Measurements from ENCODE around the gene ADCY1.
"Not testable (repeated sequence)": the region's sequence is repeated elsewhere in the genome, so short reads cannot be mapped to it uniquely, and the experiment has no call there.

ADCY1 gene

GRCh38 chr7:45726883-45727282, 152.7 kb downstream of the ADCY1 start:
- no peak for DNase-seq (ENCODE audit: low read depth in 1 of 2, low spot score in 1 of 2)

GRCh38 chr7:45731692-45732443, 157.7 kb downstream of the ADCY1 start:
- not testable (repeated sequence) for DNase-seq (ENCODE audit: low read depth in 1 of 2, low spot score in 1 of 2)

GRCh38 chr7:45738920-45739319, 164.8 kb downstream of the ADCY1 start:
- DNase-seq (ENCODE audit: low read depth in 1 of 2, low spot score in 1 of 2): not testable (repeated sequence)

GRCh38 chr7:45740573-45740972, 166.4 kb downstream of the ADCY1 start:
- DNase-seq (ENCODE audit: low read depth in 1 of 2, low spot score in 1 of 2): not testable (repeated sequence)

- not testable (repeated sequence) for DNase-seq (ENCODE audit: low read depth in 1 of 2, low spot score in 1 of 2)
Measured at GRCh38 chr7:45748976-45749375, 174.8 kb downstream of the ADCY1 start.

- not testable (repeated sequence) for DNase-seq (ENCODE audit: low read depth in 1 of 2, low spot score in 1 of 2)
Measured at GRCh38 chr7:45751352-45751751, 177.2 kb downstream of the ADCY1 start.

GRCh38 chr7:45756333-45756732, 182.2 kb downstream of the ADCY1 start:
- not testable (repeated sequence) for DNase-seq (ENCODE audit: low read depth in 1 of 2, low spot score in 1 of 2)

GRCh38 chr7:45756757-45757156, 182.6 kb downstream of the ADCY1 start:
- not testable (repeated sequence) for DNase-seq (ENCODE audit: low read depth in 1 of 2, low spot score in 1 of 2)

- DNase-seq (ENCODE audit: low read depth in 1 of 2, low spot score in 1 of 2): not testable (repeated sequence)
Measured at GRCh38 chr7:45759464-45759863, 185.3 kb downstream of the ADCY1 start.

- not testable (repeated sequence) for DNase-seq (ENCODE audit: low read depth in 1 of 2, low spot score in 1 of 2)
Measured at GRCh38 chr7:45761545-45762205, 187.5 kb downstream of the ADCY1 start.

- not testable (repeated sequence) for DNase-seq (ENCODE audit: low read depth in 1 of 2, low spot score in 1 of 2)
Measured at GRCh38 chr7:45762225-45762994, 188.2 kb downstream of the ADCY1 start.

GRCh38 chr7:45768516-45769394, 194.6 kb downstream of the ADCY1 start:
- peak; percentile 96 for DNase-seq (ENCODE audit: low read depth in 1 of 2, low spot score in 1 of 2)

- DNase-seq (ENCODE audit: low read depth in 1 of 2, low spot score in 1 of 2): not testable (repeated sequence)
Measured at GRCh38 chr7:45769626-45770025, 195.5 kb downstream of the ADCY1 start.
